Measurements from ENCODE around the gene ITGA11. TPM values are rescaled to one million over a fixed set of nuclear protein-coding genes. Genes with fewer than 3 reads are reported as not detected.
A peak's percentile ranks its signal among the peaks of the same experiment; 100 is the strongest.

The ITGA11 gene
- total and polyA plus RNA-seq, 2 of the 13 experiments (the other 11 are each of a cell fraction or from before 2014, with no cell fraction given) = not detected

DNA sequence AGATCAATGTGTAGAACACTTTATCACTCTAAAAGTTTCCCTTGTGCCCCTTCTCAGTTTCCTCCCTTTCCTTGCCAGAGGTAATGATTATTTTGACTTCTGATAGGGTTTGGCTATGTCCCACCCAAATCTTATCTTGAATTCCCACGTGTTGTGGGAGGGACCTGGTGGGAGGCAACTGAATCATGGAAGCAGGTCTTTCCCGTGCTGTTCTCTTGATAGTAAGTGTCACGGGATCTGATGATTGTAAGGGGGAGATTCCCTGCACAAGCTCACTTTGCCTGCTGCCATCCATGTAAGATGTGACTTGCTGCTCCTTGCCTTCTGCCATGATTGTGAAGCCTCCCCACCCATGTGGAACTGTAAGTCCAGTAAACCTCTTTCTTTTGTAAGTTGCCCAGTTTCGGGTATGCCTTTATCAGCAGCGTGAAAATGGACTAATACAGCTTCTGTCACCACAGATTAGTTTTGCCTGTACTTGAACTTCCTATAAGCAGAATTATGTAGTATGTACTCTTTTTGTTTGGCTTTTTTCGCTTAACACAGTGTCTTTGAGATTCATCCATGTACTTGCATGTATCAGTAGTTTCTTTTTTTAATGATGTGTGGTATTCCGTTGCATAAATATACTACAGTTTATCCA is 147.2 kb downstream of the ITGA11 start:
- FAIRE-seq (no peak), ATAC-seq (no peak)

DNA sequence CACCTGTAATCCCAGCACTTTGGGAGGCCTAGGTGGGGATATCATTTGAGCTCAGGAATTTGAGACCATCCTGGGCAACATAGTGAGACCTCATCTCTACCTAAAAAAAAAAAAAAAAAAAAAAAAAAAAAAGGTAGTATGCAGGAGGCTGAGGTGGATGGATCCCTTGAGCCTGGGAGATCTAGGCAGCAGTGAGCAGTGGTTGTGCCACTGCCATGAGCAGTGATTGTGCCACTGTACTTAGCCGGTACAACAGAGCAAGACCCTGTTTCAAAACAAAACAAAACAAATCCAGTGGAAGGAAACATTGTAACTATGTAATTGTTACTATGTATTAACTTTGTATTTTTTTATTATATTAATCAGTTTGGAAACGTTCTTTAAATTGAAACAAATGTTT is 148.6 kb downstream of the ITGA11 start:
- ATAC-seq (no peak), DNase-seq (ENCODE audit: low spot score) (no peak), FAIRE-seq (no peak)
- WGBS (ENCODE audit: low lambda C conversion rate) = 94% methylated on average over 2 of the region's 2 CpGs
- no peaks in the 10 kb centered on the region for H3K9me3 ChIP-seq (ENCODE audit: low read length)
- peaks cover 99% of the 10 kb centered on the region for H3K79me2 ChIP-seq (ENCODE audit: insufficient read depth, low read length)
- CTCF ChIA-PET (ENCODE audit: low intra/inter-chr PET ratio, low total read pairs) = no interaction called here
- no peak overlapping the region for H3K4me3 ChIP-seq (replicated peaks in 1 of 3; ENCODE audit: insufficient read depth in 1 of 3, low read depth in 2 of 3, low read length in 3 of 3)
- in situ Hi-C loops (cut with HindIII; ENCODE audit: extremely low pct_ligation_motif_present, low pct_unique_long_range_greater_than_20kb) = no loop called here
- no peak overlapping the region for H3K4me2 ChIP-seq (ENCODE audit: low read depth, low read length)
- no peaks in the 10 kb centered on the region; a peak in 1 of 5 replicates for H3K27me3 ChIP-seq (ENCODE audit: control insufficient read depth in 1 of 2, insufficient read depth in 2 of 2, low read length in 2 of 2)
- no peak overlapping the region for H3K9ac ChIP-seq (ENCODE audit: insufficient read depth, low read depth, low read length)
- POLR2A ChIA-PET = no interaction called here
- peaks cover 51% of the 10 kb centered on the region for H4K20me1 ChIP-seq (ENCODE audit: insufficient read depth, low read length)
- intact Hi-C loops (cut with micrococcal nuclease; ENCODE audit: unreplicated experiment) = no loop called here
- no peak overlapping the region for H3K27ac ChIP-seq (ENCODE audit: extremely low read length, insufficient read depth, low read length)
- no TSS peak for BruUV-seq (replicated peaks)
- H2AFZ ChIP-seq (ENCODE audit: low read length) = no peak overlapping the region
- peaks cover 4 to 15% of the 10 kb centered on the region in 2 experiments for H3K36me3 ChIP-seq (replicated peaks in 1 of 2; ENCODE audit: control insufficient read depth in 1 of 2, insufficient read depth in 2 of 2, low read length in 2 of 2)
- peaks cover 61% of the 10 kb centered on the region for H3K4me1 ChIP-seq (ENCODE audit: insufficient read depth, low read length)
- TF ChIP-seq, protein P1, sequence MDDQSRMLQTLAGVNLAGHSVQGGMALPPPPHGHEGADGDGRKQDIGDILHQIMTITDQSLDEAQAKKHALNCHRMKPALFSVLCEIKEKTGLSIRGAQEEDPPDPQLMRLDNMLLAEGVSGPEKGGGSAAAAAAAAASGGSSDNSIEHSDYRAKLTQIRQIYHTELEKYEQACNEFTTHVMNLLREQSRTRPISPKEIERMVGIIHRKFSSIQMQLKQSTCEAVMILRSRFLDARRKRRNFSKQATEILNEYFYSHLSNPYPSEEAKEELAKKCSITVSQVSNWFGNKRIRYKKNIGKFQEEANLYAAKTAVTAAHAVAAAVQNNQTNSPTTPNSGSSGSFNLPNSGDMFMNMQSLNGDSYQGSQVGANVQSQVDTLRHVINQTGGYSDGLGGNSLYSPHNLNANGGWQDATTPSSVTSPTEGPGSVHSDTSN (CRISPR knock-in tag; IDR thresholded peaks at IDR 0.05; ENCODE audit: borderline replicate concordance) = no peak
- TF ChIP-seq ZNF121 (CRISPR knock-in tag; IDR thresholded peaks at IDR 0.05) (peak; percentile 66; the same call in 1 of the 2 replicates), YEATS4 (CRISPR knock-in tag; IDR thresholded peaks at IDR 0.05; ENCODE audit: borderline replicate concordance) (no peak)

More for the DNA sequence above, 147.2 kb downstream of the ITGA11 start:
- Histone ChIP-seq H3K9me3 (ENCODE audit: low read length) (no peaks in the 10 kb centered on the region), H3K4me2 (ENCODE audit: low read depth, low read length) (no peak overlapping the region), H2AFZ (ENCODE audit: low read length) (no peak overlapping the region), H3K36me3 (replicated peaks in 1 of 2; ENCODE audit: control insufficient read depth in 1 of 2, insufficient read depth in 2 of 2, low read length in 2 of 2) (peaks cover 7 to 26% of the 10 kb centered on the region in 2 experiments), H3K9ac (ENCODE audit: insufficient read depth, low read depth, low read length) (no peak overlapping the region), H3K27ac (ENCODE audit: extremely low read length, insufficient read depth, low read length) (peak overlapping the region; percentile 61), H4K20me1 (ENCODE audit: insufficient read depth, low read length) (peaks cover 45% of the 10 kb centered on the region), H3K4me3 (replicated peaks in 1 of 3; ENCODE audit: insufficient read depth in 1 of 3, low read depth in 2 of 3, low read length in 3 of 3) (no peak overlapping the region), H3K79me2 (ENCODE audit: insufficient read depth, low read length) (peaks cover 99% of the 10 kb centered on the region), H3K4me1 (ENCODE audit: insufficient read depth, low read length) (peaks cover 54% of the 10 kb centered on the region), H3K27me3 (ENCODE audit: control insufficient read depth in 1 of 2, insufficient read depth in 2 of 2, low read length in 2 of 2) (no peaks in the 10 kb centered on the region)
- CTCF ChIA-PET (ENCODE audit: low intra/inter-chr PET ratio, low total read pairs) = no interaction called here
- POLR2A ChIA-PET = no interaction called here
- BruUV-seq (replicated peaks) = no TSS peak
- intact Hi-C loops (cut with micrococcal nuclease; ENCODE audit: unreplicated experiment) = no loop called here
- 91% methylated on average over 7 of the region's 7 CpGs for WGBS (ENCODE audit: low lambda C conversion rate)
- DNase-seq (ENCODE audit: low spot score) = no peak
- no peak for TF ChIP-seq MLLT10 (CRISPR knock-in tag; IDR thresholded peaks at IDR 0.05)
- no peak for TF ChIP-seq ZNF703 (CRISPR knock-in tag; IDR thresholded peaks at IDR 0.05; ENCODE audit: borderline replicate concordance)
- TF ChIP-seq ZNF431 (CRISPR knock-in tag; IDR thresholded peaks at IDR 0.05; ENCODE audit: borderline replicate concordance, low read depth) = peak; percentile 100
- TF ChIP-seq ZNF652 (CRISPR knock-in tag; IDR thresholded peaks at IDR 0.05; ENCODE audit: borderline replicate concordance, low read depth) = no peak
- in situ Hi-C loops (cut with HindIII; ENCODE audit: extremely low pct_ligation_motif_present, low pct_unique_long_range_greater_than_20kb) = no loop called here
